OCI-LY7 (cell line): ENCODE results near the gene NPC2. TPM values are rescaled to one million over a fixed set of nuclear protein-coding genes. Genes with fewer than 3 reads are reported as not detected.
"Not testable (repeated sequence)": the region's sequence is repeated elsewhere in the genome, so short reads cannot be mapped to it uniquely, and the experiment has no call there.

Source experiments
- BruUV-seq: library from RNA; stranded (reverse); fragments of 400-500 nt; replicated peaks from 2 replicates; lab custom pipeline; 2021; lab: Mats Ljungman, UMichigan
- CTCF ChIA-PET: fragments of 300-600 bp; sonication (Branson Sonifier 250); formaldehyde crosslinking; loops from one replicate; lab custom pipeline; 2022; ENCODE audit warnings: antibody characterized with exemption; ENCODE audit not compliant: unreplicated experiment; lab: Charles Lee
- POLR2A ChIA-PET: fragments of 300-600 bp; sonication (Branson Sonifier 250); formaldehyde crosslinking; loops from one replicate; lab custom pipeline; 2022; ENCODE audit warnings: antibody characterized with exemption; lab: Charles Lee
- DNase-seq: peaks from one replicate; pipeline ENCODE4 v3.0.0-alpha.2; 2015; ENCODE audit warnings: low spot score
- H2AFZ ChIP-seq: fragments of 200-600 bp; sonication (generic), shearing (Covaris generic); 2 replicates; pipeline ENCODE4 v1.6.1; 2014; ENCODE audit warnings: mild to moderate bottlenecking, antibody characterized with exemption, low read length, moderate library complexity
- H3K27ac ChIP-seq: fragments of 200-600 bp; sonication (generic); 2 replicates; pipeline ENCODE4 v1.5.1; 2014; ENCODE audit warnings: mixed run types, low read depth, mild to moderate bottlenecking, moderate library complexity, low read length, inconsistent platforms; ENCODE audit not compliant: poor library complexity, severe bottlenecking
- H3K36me3 ChIP-seq: fragments of 200-600 bp; sonication (generic); 2 replicates; pipeline ENCODE4 v1.6.1; 2014; ENCODE audit warnings: mild to moderate bottlenecking, antibody characterized with exemption, low read length, moderate library complexity, mixed read lengths; ENCODE audit not compliant: insufficient read depth
- H3K4me1 ChIP-seq: fragments of 200-600 bp; sonication (generic); 2 replicates; pipeline ENCODE4 v1.5.1; 2014; ENCODE audit warnings: mild to moderate bottlenecking, low read length; ENCODE audit not compliant: insufficient read depth, poor library complexity, severe bottlenecking
- H3K4me2 ChIP-seq: fragments of 200-600 bp; sonication (generic); 2 replicates; pipeline ENCODE4 v1.6.1; 2014; ENCODE audit warnings: mild to moderate bottlenecking, low read length
- H3K4me3 ChIP-seq: fragments of 200-600 bp; sonication (generic); 2 replicates; pipeline ENCODE4 v1.5.1; 2014; ENCODE audit warnings: mild to moderate bottlenecking, low read depth, low read length; ENCODE audit not compliant: poor library complexity, severe bottlenecking
- H3K79me2 ChIP-seq: fragments of 200-600 bp; sonication (generic); 2 replicates; pipeline ENCODE4 v1.6.1; 2016; ENCODE audit warnings: low read depth, mild to moderate bottlenecking, low read length, moderate library complexity, mixed read lengths; ENCODE audit not compliant: insufficient read depth
- H3K9me2 ChIP-seq: fragments of 200-600 bp; sonication (generic); 2 replicates; pipeline ENCODE4 v1.6.1; 2016; ENCODE audit warnings: mild to moderate bottlenecking, low read length, mixed read lengths; ENCODE audit not compliant: insufficient read depth
- H3K9me3 ChIP-seq: fragments of 200-600 bp; sonication (generic); 2 replicates; pipeline ENCODE4 v1.6.1; 2014; ENCODE audit warnings: mild to moderate bottlenecking, mixed run types, low read length, mixed read lengths
- H4K20me1 ChIP-seq: fragments of 200-600 bp; sonication (generic); 2 replicates; pipeline ENCODE4 v1.6.1; 2014; ENCODE audit warnings: mild to moderate bottlenecking, antibody characterized with exemption, low read length, moderate library complexity, mixed read lengths; ENCODE audit not compliant: insufficient read depth
- EZH2phosphoT487 ChIP-seq: fragments of 200-600 bp; sonication (generic); IDR thresholded peaks from 2 replicates; pipeline ENCODE4 v1.6.1; 2018; ENCODE audit warnings: low read depth, borderline replicate concordance, mild to moderate bottlenecking, mixed run types, antibody characterized with exemption, low read length, moderate library complexity, mixed read lengths
- intact Hi-C: fragments of 100-400 bp; cut with micrococcal nuclease; formaldehyde crosslinking; loops from one replicate; pipeline ENCODE4 v1.10.0; 2022; ENCODE audit not compliant: unreplicated experiment
- total RNA-seq, 2 experiments: library from RNA; depleted of rRNA in 1 of 2; stranded (reverse); fragments of >200 nt in 1 of 2; shearing (Covaris generic) in 1 of 2; gene quantifications; 2 replicates each; pipeline ENCODE4 v1.2.3, GENCODE V29; 2014 to 2022
- TF ChIP-seq, protein P1 (sequence below): fragments of 200-600 bp; sonication (generic); conservative IDR thresholded peaks from 2 replicates; pipeline ENCODE4 v1.5.1; 2014; ENCODE audit warnings: mild to moderate bottlenecking, antibody characterized with exemption, low read length, moderate library complexity, mixed read lengths

The NPC2 gene
- total RNA-seq, 2 experiments from 2014 or later = 37.8 to 80.8 TPM

DNA sequence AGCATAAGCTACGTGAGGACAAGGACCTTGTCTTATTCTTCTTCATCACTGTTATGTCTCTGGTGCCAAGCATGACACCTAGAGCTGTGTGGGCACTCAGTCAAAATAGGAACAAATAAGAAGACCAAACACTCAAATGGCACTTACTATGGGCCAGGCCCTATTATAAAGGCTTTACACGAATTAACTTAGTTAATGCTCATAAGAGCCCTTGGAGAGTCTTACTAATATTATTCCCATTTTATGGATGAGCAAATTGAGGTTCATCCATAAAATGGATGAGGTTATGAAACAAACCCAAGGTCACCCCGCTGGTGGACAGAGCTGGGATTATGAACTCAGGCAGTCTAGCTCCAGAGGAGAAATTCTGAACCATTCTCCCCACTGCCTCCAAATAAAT lies 48.1 kb upstream of the NPC2 start:
- DNase-seq = no peak
- Histone ChIP-seq H3K79me2 (no peaks in the 10 kb centered on the region), H3K9me2 (no peaks in the 10 kb centered on the region), H2AFZ (no peak overlapping the region), H3K27ac (no peak overlapping the region), H3K36me3 (no peaks in the 10 kb centered on the region), H4K20me1 (no peaks in the 10 kb centered on the region), H3K4me1 (no peaks in the 10 kb centered on the region), H3K4me2 (no peak overlapping the region), H3K4me3 (no peak overlapping the region), H3K9me3 (no peaks in the 10 kb centered on the region)
- POLR2A ChIA-PET = no interaction called here
- TF ChIP-seq, protein P1, sequence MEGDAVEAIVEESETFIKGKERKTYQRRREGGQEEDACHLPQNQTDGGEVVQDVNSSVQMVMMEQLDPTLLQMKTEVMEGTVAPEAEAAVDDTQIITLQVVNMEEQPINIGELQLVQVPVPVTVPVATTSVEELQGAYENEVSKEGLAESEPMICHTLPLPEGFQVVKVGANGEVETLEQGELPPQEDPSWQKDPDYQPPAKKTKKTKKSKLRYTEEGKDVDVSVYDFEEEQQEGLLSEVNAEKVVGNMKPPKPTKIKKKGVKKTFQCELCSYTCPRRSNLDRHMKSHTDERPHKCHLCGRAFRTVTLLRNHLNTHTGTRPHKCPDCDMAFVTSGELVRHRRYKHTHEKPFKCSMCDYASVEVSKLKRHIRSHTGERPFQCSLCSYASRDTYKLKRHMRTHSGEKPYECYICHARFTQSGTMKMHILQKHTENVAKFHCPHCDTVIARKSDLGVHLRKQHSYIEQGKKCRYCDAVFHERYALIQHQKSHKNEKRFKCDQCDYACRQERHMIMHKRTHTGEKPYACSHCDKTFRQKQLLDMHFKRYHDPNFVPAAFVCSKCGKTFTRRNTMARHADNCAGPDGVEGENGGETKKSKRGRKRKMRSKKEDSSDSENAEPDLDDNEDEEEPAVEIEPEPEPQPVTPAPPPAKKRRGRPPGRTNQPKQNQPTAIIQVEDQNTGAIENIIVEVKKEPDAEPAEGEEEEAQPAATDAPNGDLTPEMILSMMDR = no peak
- no peak for TF ChIP-seq EZH2phosphoT487
- BruUV-seq = no TSS peak
- CTCF ChIA-PET = no interaction called here
- intact Hi-C loops = no loop called here

DNA sequence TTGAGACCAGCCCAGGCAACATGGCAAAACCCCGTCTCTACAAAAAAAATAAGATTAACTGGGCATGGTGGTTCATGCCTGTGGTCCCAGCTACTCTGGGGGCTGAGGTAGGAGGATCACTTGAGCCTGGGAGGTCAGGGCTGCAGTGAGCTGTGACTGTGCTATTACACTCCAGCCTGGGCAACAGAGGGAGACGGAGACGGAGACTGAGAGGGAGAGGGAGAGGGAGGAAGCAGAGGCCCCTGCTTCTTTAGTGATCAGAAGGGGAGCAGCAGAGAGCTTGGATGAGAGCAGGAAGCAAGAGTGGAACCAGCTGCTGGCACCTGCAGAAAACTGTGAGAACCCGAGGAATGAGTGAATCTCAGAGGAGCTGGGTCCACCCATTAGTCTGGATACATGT lies 46.4 kb upstream of the NPC2 start:
- H3K4me3 ChIP-seq = no peak overlapping the region
- H2AFZ ChIP-seq = no peak overlapping the region
- H3K9me2 ChIP-seq = no peaks in the 10 kb centered on the region
- no peaks in the 10 kb centered on the region for H3K9me3 ChIP-seq
- DNase-seq = no peak
- H3K27ac ChIP-seq = no peak overlapping the region
- no TSS peak for BruUV-seq
- no peaks in the 10 kb centered on the region for H3K4me1 ChIP-seq
- H3K36me3 ChIP-seq = no peaks in the 10 kb centered on the region
- intact Hi-C loops = no loop called here
- POLR2A ChIA-PET = no interaction called here
- H3K79me2 ChIP-seq = no peaks in the 10 kb centered on the region
- TF ChIP-seq EZH2phosphoT487 = no peak
- TF ChIP-seq, protein P1 = no peak
- CTCF ChIA-PET = interaction anchor here (0.5 kb wide), 1 partner anchor 70 kb away, joined by 3 read pairs; no protein-coding TSS in a partner anchor
- H4K20me1 ChIP-seq = no peaks in the 10 kb centered on the region
- no peak overlapping the region for H3K4me2 ChIP-seq

DNA sequence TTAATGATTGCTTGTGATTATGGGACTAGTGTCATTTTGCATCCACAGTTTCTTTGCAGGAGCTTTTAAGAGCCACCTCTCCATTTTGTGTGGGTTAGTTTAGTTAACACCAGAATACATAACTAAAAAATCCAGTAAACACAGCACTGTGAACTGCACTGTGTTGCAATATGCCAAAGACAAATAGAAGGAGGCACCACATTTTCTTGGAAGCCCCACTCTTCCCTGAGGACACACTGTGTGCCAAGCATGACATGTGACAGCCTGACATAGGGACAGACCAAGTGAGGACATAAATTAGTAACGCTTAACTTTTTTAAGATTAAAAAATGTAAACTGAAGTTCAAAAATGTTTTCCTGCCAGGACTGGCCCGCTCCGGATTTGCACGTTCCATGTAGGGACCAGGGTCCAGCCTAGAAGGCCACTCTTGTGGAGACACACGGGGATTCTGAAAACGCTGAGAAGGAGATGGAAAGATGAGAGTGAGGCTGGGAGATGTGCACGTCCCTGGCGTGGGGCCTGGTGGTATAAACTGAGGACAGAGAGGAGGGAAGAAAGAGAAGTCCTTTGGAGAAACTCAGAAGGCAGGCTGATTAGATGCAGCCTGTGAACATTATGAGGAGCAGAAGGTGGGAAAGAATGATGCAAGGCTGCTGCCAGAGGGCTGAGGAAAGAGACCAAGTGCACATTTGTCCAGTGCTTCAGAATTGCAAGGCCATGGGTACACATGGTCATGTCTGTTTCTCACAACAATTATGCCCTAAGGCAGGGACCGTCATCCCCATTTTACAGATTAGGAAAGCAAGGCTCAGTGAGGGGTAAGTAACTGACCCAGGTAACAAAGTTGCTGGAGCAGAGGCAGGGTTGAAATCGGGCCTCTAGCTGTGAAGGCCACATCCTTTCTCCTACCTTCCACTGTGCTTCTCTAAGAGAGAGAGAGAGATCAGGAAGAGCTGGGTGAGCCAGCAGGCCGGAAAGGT lies 45.6 kb upstream of the NPC2 start:
- no peak overlapping the region for H3K27ac ChIP-seq
- TF ChIP-seq, protein P1 = no peak
- TF ChIP-seq EZH2phosphoT487 = no peak
- ChIA-PET POLR2A (no interaction called here), CTCF (no interaction called here)
- DNase-seq = no peak
- no peak overlapping the region for H2AFZ ChIP-seq
- H3K9me3 ChIP-seq = no peaks in the 10 kb centered on the region
- H3K36me3 ChIP-seq = no peaks in the 10 kb centered on the region
- H4K20me1 ChIP-seq = no peaks in the 10 kb centered on the region
- intact Hi-C loops = no loop called here
- BruUV-seq = no TSS peak
- H3K79me2 ChIP-seq = no peaks in the 10 kb centered on the region
- no peaks in the 10 kb centered on the region for H3K4me1 ChIP-seq
- H3K4me3 ChIP-seq = no peak overlapping the region
- no peaks in the 10 kb centered on the region for H3K9me2 ChIP-seq
- no peak overlapping the region for H3K4me2 ChIP-seq

DNA sequence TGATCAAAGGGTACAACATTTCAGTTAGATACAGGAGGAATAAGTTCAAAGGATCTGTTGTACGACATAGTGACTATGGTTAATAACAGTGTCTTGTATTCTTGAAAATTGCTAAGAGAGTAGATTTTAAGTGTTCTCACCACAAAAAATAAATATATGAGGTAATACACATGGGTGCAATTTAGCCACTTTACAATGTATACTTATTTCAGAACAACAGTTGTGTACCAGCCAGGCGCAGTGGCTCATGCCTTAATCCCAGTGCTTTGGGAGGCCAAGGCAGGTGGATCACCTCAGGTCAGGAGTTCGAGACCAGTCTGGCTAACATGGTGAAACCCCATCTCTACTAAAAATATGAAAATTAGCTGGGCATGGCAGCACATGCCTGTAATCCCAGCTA lies 43.2 kb upstream of the NPC2 start:
- H3K4me3 ChIP-seq, H3K79me2 ChIP-seq, H3K4me1 ChIP-seq, H3K9me2 ChIP-seq, H3K36me3 ChIP-seq, CTCF ChIA-PET, POLR2A ChIA-PET, H2AFZ ChIP-seq, H3K27ac ChIP-seq, BruUV-seq, H3K9me3 ChIP-seq, DNase-seq, intact Hi-C loops, H3K4me2 ChIP-seq, H4K20me1 ChIP-seq: not testable (repeated sequence)
